Eye (tissue), 1 donor: Measurements from ENCODE around the gene RASGEF1C.
"Not testable (repeated sequence)": the region's sequence is repeated elsewhere in the genome, so short reads cannot be mapped to it uniquely, and the experiment has no call there.

Experiments
- DNase-seq: peaks from one replicate; pipeline ENCODE4 v3.0.0-alpha.2; 2015

Gene RASGEF1C

GRCh38 chr5:180098991-180099732 lies 109.8 kb downstream of the RASGEF1C start:
- DNase-seq: no peak

- no peak for DNase-seq
Measured at GRCh38 chr5:180098526-180098925, 110.5 kb downstream of the RASGEF1C start.

GRCh38 chr5:180097926-180098325 lies 111.1 kb downstream of the RASGEF1C start:
- no peak for DNase-seq

- DNase-seq: no peak
Measured at GRCh38 chr5:180097163-180097894, 111.7 kb downstream of the RASGEF1C start.

- DNase-seq: no peak
Measured at GRCh38 chr5:180096616-180097015, 112.4 kb downstream of the RASGEF1C start.

DNA sequence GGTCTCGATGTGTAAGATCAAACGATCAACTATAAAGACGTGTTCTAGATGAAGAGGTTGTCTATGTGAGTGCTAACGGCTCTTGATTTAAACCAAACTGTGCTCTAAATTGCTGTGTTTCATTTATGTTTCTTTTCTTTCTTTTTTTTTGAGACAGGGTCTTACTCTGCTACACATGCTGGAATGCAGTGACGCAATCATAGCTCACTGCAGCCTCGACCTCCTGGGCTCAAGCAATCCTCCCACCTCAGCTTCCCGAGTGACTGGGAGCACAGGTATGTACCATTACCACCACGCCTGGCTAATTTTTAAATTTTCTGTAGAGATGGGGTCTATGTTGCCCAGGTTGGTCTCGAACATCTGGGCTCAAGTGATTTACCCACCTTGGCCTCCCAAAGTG lies 113.5 kb downstream of the RASGEF1C start:
- no peak for DNase-seq

DNA sequence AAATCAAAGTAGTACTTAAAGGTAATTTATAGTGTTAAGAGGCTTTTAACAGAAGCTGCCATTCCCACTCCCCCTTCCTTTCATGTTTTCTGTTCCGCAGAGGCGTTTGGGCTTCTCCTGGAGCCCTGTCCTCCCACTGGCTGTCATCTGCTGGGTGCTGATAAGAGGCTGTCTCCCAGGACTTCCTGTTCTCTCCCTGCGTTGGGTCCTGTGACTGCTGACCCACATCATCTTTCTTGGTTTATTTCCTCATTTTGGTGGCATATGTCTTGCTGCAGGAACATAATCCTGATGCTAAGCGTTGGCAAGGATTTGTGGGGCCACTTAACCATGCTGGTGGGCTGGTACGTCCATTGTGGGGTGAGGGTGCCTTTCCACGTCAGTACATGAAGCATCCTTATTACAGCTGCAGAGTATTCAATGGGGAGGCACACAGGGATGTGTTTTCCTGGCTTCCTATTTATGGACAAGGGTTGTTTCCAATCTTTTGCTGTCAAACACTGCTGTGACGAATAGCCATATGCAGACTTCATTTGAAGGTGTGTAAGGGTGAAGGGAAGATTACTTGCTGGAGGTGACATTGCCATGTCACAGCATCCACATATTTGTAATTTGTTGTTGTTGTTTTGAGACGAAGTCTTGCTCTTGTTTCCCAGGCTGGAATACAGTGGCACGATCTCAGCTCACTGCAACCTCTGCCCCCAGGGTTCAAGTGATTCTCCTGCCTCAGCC lies 115.2 kb downstream of the RASGEF1C start:
- DNase-seq: no peak

GRCh38 chr5:180093241-180093640 lies 115.8 kb downstream of the RASGEF1C start:
- no peak for DNase-seq

DNA sequence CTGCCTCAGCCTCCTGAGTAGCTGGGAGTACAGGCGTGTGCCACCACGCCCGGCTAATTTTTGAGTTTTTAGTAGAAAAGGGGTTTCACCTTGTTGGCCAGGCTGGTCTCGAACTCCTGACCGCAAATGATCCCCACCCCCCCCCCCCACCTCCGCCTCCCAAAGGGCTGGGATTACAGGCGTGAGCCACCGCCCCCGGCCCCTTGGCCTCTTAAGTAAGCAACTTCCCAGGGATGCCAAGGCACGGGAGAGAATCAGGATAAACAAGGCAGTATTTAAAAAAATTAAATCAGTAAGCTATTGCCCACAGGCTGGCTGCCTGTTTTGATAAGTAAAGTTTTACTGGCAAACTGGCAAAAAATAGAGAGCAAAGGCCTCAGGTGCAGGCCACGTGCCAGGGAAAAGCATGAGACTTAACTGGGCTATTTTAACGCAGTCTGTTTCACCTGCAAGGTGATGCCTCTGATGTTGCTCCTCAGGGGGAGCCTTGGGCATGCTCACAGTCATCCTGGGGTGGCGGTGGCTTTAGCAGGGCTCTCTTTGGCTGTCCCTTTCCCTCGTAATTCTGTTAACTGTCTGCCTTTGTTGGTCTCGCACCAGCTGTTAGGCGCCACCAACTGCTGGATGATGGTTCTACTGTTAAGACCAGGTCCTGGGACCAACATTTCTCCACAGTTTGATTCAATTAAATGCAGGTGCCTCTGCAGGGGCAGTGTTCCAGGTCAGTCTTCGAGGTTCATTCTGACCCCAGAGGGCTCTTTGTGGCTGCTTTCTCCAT lies 118.1 kb downstream of the RASGEF1C start:
- DNase-seq: peak; percentile 75

DNA sequence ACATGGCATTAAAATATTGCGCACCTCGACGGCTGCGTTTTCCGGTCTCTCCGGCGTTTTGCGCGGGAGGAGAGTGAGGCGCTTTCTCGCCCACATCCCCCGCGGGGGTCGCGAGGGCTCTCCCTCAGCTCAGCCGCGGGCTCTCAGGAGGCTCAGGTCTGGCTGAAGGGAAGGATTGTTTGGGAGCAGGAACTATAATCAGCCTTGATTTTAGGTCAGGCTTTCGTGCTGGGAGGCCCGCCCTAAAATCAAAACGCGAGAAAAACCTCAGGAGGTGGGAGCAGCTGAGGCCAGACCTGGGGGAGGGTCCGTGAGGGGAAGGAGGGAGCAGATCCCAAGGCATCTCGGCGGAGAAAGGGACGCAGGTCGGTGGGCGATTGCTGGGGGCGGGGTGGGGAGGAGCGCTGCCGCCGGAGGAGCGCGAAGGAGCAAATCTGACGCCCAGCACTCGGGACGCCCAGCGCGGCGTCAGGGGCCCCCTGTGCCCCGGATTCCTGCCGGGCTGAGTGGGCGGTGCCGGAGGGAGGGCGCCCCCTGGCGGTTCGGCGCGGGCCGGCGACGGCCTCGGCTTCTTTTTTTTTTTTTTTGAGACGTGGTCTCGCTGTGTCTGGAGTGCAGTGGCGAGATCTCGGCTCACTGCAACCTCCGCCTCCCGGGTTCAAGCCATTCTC lies 118.8 kb downstream of the RASGEF1C start:
- DNase-seq: peak; percentile 95

- DNase-seq: not testable (repeated sequence)
Measured at GRCh38 chr5:180089628-180090027, 119.4 kb downstream of the RASGEF1C start.

DNA sequence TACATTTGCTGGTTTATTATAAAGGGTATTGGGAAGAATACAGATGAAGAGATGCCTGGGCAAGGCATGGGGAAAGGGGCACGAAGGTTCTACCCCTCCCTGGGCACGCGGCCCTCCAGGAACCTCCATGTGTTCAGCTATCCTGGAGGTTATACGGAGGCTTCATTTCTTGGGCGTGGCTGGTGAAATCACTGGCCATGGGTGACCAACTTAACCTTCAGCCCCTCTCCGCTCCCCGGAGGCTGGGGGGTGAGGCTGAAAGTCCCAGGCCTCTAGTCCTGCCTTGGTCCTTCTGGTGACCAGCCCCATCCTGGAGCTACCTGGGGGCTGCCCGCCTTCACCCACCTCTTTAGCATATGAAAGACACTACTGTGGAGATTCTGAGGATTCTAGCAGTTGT lies 120.5 kb downstream of the RASGEF1C start:
- DNase-seq: no peak

GRCh38 chr5:180086816-180087399 lies 122.1 kb downstream of the RASGEF1C start:
- no peak for DNase-seq

GRCh38 chr5:180085837-180086236 lies 123.2 kb downstream of the RASGEF1C start:
- peak; percentile 41 for DNase-seq

- no peak for DNase-seq
Measured at GRCh38 chr5:180084638-180085561, 124.1 kb downstream of the RASGEF1C start.

DNA sequence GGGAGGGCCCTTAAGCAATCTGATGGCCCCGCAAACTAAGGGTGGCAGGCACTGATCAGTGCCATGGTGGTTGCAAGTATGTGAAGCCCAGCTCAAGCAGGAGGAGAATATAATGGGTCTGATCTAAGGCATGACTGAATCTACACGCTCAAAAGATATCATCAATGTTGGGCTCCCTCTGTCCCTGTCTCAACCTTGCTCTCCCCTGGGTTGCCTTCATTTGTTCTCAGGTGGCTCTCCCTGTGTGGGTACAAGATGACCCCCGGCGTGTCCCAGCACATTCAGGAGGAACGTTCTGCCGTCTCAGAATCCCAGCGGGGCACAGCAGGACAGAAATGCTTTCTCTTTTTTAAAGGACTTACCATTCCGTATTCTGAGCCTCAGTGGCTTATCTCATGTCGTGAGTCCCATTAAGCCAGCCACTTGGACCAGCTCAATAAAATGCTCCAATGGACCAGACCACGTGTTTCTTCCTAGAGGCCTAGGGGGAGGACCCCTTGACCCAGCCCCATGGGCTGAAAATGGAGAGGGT lies 125.4 kb downstream of the RASGEF1C start:
- no peak for DNase-seq

- DNase-seq: peak; percentile 77
Measured at GRCh38 chr5:180082633-180083420, 126.2 kb downstream of the RASGEF1C start.

DNA sequence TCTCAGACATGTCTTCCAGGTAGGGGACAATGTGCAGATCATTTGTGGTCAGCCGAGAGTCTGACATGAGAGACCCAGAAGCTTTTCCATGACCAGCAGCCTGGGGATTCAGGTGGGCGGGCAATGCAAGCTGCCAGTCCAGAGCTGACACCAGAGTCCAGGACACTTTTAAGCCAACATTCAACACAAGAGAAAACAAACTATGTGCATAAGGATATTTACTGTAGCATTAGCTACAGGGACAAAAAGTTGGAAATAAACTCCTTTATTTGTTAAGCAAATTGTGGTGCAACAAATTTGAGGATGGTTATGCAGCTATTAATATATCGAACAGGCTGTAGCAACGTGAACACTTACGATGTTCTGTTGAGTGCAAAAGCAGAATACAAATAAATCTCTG lies 127.5 kb downstream of the RASGEF1C start:
- no peak for DNase-seq

GRCh38 chr5:180080486-180081280 lies 128.3 kb downstream of the RASGEF1C start:
- DNase-seq: no peak
